Trophoblast cell (in vitro differentiated cells and primary cell): Measurements from ENCODE around the gene KIFC3.
A peak's percentile ranks its signal among the peaks of the same experiment; 100 is the strongest.

Experiments
- DNase-seq, 2 donors: peaks; one replicate each; pipeline ENCODE4 v3.0.0-alpha.2; 2016
- H2AFZ ChIP-seq: 2 replicates; pipeline ENCODE4 v1.6.1; 2013; ENCODE audit warnings: low read length, moderate library complexity, mild to moderate bottlenecking; ENCODE audit not compliant: insufficient read depth, poor library complexity
- H2AK5ac ChIP-seq: 2 replicates; pipeline ENCODE4 v1.6.1; 2013; ENCODE audit warnings: mild to moderate bottlenecking, low read length
- H2BK120ac ChIP-seq: 2 replicates; pipeline ENCODE4 v1.6.1; 2013; ENCODE audit warnings: low read length, mild to moderate bottlenecking, moderate library complexity; ENCODE audit not compliant: insufficient read depth, poor library complexity
- H2BK12ac ChIP-seq: 2 replicates; pipeline ENCODE4 v1.6.1; 2013; ENCODE audit warnings: mild to moderate bottlenecking, low read length, moderate library complexity
- H2BK5ac ChIP-seq: 2 replicates; pipeline ENCODE4 v1.6.1; 2013; ENCODE audit warnings: low read length, low read depth, moderate library complexity, mild to moderate bottlenecking; ENCODE audit not compliant: poor library complexity
- H3K14ac ChIP-seq: 2 replicates; pipeline ENCODE4 v1.6.1; 2013; ENCODE audit warnings: mild to moderate bottlenecking, low read length
- H3K18ac ChIP-seq: 2 replicates; pipeline ENCODE4 v1.6.1; 2013; ENCODE audit warnings: mild to moderate bottlenecking, low read length
- H3K23ac ChIP-seq: 2 replicates; pipeline ENCODE4 v1.6.1; 2013; ENCODE audit warnings: low read length
- H3K27ac ChIP-seq: 2 replicates; pipeline ENCODE4 v1.5.1; 2013; ENCODE audit warnings: low read depth, mild to moderate bottlenecking, inconsistent platforms, low read length, moderate library complexity
- H3K27me3 ChIP-seq: 2 replicates; pipeline ENCODE4 v1.6.1; 2013; ENCODE audit warnings: inconsistent platforms, mild to moderate bottlenecking, low read length, moderate library complexity; ENCODE audit not compliant: insufficient read depth
- H3K36me3 ChIP-seq, 2 experiments: 1 replicate in 1 of 2; 2 replicates in 1 of 2; pipeline ENCODE4 v1.6.1; 2013; ENCODE audit warnings: low read length in 2 of 2, mild to moderate bottlenecking in 2 of 2, moderate library complexity in 1 of 2; ENCODE audit not compliant: insufficient read depth in 2 of 2, control insufficient read depth in 1 of 2
- H3K4ac ChIP-seq: 2 replicates; pipeline ENCODE4 v1.6.1; 2013; ENCODE audit warnings: low read depth, mild to moderate bottlenecking, low read length, moderate library complexity
- H3K4me1 ChIP-seq, 2 experiments: 1 replicate in 1 of 2; 2 replicates in 1 of 2; pipeline ENCODE4 v1.6.1; 2013; ENCODE audit warnings: low read length in 2 of 2, mild to moderate bottlenecking in 2 of 2, moderate library complexity in 1 of 2; ENCODE audit not compliant: insufficient read depth in 2 of 2, control insufficient read depth in 1 of 2
- H3K4me2 ChIP-seq: 2 replicates; pipeline ENCODE4 v1.6.1; 2013; ENCODE audit warnings: inconsistent platforms, mild to moderate bottlenecking, low read length, moderate library complexity
- H3K4me3 ChIP-seq: 2 replicates; pipeline ENCODE4 v1.5.1; 2013; ENCODE audit warnings: mild to moderate bottlenecking, low read depth, low read length, inconsistent platforms
- H3K79me1 ChIP-seq: one replicate; pipeline ENCODE4 v1.6.1; 2013; ENCODE audit warnings: low read length
- H3K79me2 ChIP-seq: 2 replicates; pipeline ENCODE4 v1.6.1; 2013; ENCODE audit warnings: low read length, mild to moderate bottlenecking; ENCODE audit not compliant: control insufficient read depth, insufficient read depth, poor library complexity
- H3K9ac ChIP-seq: 2 replicates; pipeline ENCODE4 v1.6.1; 2013; ENCODE audit warnings: mild to moderate bottlenecking, low read length
- H3K9me3 ChIP-seq: 2 replicates; pipeline ENCODE4 v1.6.1; 2013; ENCODE audit warnings: low read depth, mild to moderate bottlenecking, control low read depth, inconsistent platforms, low read length; ENCODE audit not compliant: insufficient read depth
- H4K12ac ChIP-seq: 2 replicates; pipeline ENCODE4 v1.6.1; 2013; ENCODE audit warnings: low read depth, mild to moderate bottlenecking, low read length, moderate library complexity
- H4K8ac ChIP-seq: 2 replicates; pipeline ENCODE4 v1.6.1; 2013; ENCODE audit warnings: low read depth, mild to moderate bottlenecking, low read length, moderate library complexity
- H4K91ac ChIP-seq: one replicate; pipeline ENCODE4 v1.6.1; 2013; ENCODE audit warnings: low read depth, mild to moderate bottlenecking, low read length, moderate library complexity
- WGBS: extraction: QIAGEN DNeasy Blood & Tissue Kit; methylation state at CpG from one replicate; pipeline ENCODE4 v1.1.7; 2013; ENCODE audit warnings: missing lambda C conversion rate; ENCODE audit not compliant: insufficient read length, insufficient coverage; ENCODE audit errors: extremely low coverage; 5-methylcytosine and 5-hydroxymethylcytosine counted together

KIFC3 gene

GRCh38 chr16:57743886-57744641 is 58.2 kb downstream of the KIFC3 start:
- H2BK12ac ChIP-seq, result no peak overlapping the region
- H3K14ac ChIP-seq, result no peak overlapping the region
- no peak overlapping the region for H2BK120ac ChIP-seq

GRCh38 chr16:57743458-57743857 is 58.8 kb downstream of the KIFC3 start:
- Histone ChIP-seq H3K36me3 (peaks cover 0 to 2% of the 10 kb centered on the region in 2 experiments), H4K12ac (no peak overlapping the region), H3K23ac (no peak overlapping the region), H3K4me3 (no peak overlapping the region), H3K27me3 (no peaks in the 10 kb centered on the region), H2BK120ac (no peak overlapping the region), H3K4me2 (no peak overlapping the region), H3K9me3 (peaks cover 5% of the 10 kb centered on the region), H2AFZ (no peak overlapping the region), H3K4ac (no peak overlapping the region), H3K79me2 (no peaks in the 10 kb centered on the region), H2AK5ac (no peak overlapping the region), H2BK5ac (no peak overlapping the region), H3K14ac (no peak overlapping the region), H3K4me1 (peaks cover 3 to 4% of the 10 kb centered on the region in 2 experiments), H4K8ac (no peak overlapping the region), H2BK12ac (no peak overlapping the region), H3K9ac (no peak overlapping the region), H3K18ac (no peak overlapping the region), H3K27ac (no peak overlapping the region), H3K79me1 (peaks cover 2% of the 10 kb centered on the region), H4K91ac (no peak overlapping the region)
- WGBS, result no CpG with 5 or more reads among the region's 10 CpGs
- no peak for DNase-seq

More at GRCh38 chr16:57743886-57744641, 58.2 kb downstream of the KIFC3 start:
- H3K4me2 ChIP-seq, result no peak overlapping the region
- no peak overlapping the region for H3K23ac ChIP-seq
- no peak overlapping the region for H3K18ac ChIP-seq
- H3K79me1 ChIP-seq, result peaks cover 2% of the 10 kb centered on the region
- no peak overlapping the region for H4K91ac ChIP-seq
- DNase-seq, result no peak
- no peak overlapping the region for H4K12ac ChIP-seq
- H3K9ac ChIP-seq, result no peak overlapping the region
- no peak overlapping the region for H3K4ac ChIP-seq
- H3K4me1 ChIP-seq, result peaks cover 10% of the 10 kb centered on the region in 2 experiments
- H3K4me3 ChIP-seq, result peak overlapping the region; percentile 8
- H2BK5ac ChIP-seq, result no peak overlapping the region
- no peak overlapping the region for H3K27ac ChIP-seq
- H3K36me3 ChIP-seq, result peaks cover 0 to 2% of the 10 kb centered on the region in 2 experiments
- H2AK5ac ChIP-seq, result no peak overlapping the region
- no peak overlapping the region for H4K8ac ChIP-seq
- no peak overlapping the region for H2AFZ ChIP-seq
- H3K9me3 ChIP-seq, result peaks cover 5% of the 10 kb centered on the region
- no peaks in the 10 kb centered on the region for H3K79me2 ChIP-seq
- WGBS, result no CpG with 5 or more reads among the region's 23 CpGs
- H3K27me3 ChIP-seq, result no peaks in the 10 kb centered on the region

- WGBS, result no CpG with 5 or more reads among the region's 4 CpGs
- no peak overlapping the region for H2BK5ac ChIP-seq
- no peak overlapping the region for H3K14ac ChIP-seq
- H3K4me1 ChIP-seq, result no peaks in the 10 kb centered on the region
- H3K9me3 ChIP-seq, result peaks cover 5% of the 10 kb centered on the region
- H2BK12ac ChIP-seq, result no peak overlapping the region
- no peak overlapping the region for H4K12ac ChIP-seq
- H3K4ac ChIP-seq, result no peak overlapping the region
- H3K18ac ChIP-seq, result no peak overlapping the region
- H3K23ac ChIP-seq, result no peak overlapping the region
- H2AFZ ChIP-seq, result no peak overlapping the region
- H3K79me1 ChIP-seq, result no peaks in the 10 kb centered on the region
- no peak overlapping the region for H3K27ac ChIP-seq
- no peak for DNase-seq
- H2BK120ac ChIP-seq, result no peak overlapping the region
- no peaks in the 10 kb centered on the region for H3K79me2 ChIP-seq
- no peak overlapping the region for H3K4me3 ChIP-seq
- H4K8ac ChIP-seq, result no peak overlapping the region
- peaks cover 0 to 2% of the 10 kb centered on the region in 2 experiments for H3K36me3 ChIP-seq
- H3K4me2 ChIP-seq, result no peak overlapping the region
- no peak overlapping the region for H4K91ac ChIP-seq
- no peak overlapping the region for H2AK5ac ChIP-seq
- H3K27me3 ChIP-seq, result no peaks in the 10 kb centered on the region
- H3K9ac ChIP-seq, result peak overlapping the region; percentile 12
Observed at GRCh38 chr16:57742543-57742942, 59.7 kb downstream of the KIFC3 start.

GRCh38 chr16:57741660-57742191 is 60.6 kb downstream of the KIFC3 start:
- DNase-seq, result no peak
- Histone ChIP-seq H2AFZ (no peak overlapping the region), H3K4ac (no peak overlapping the region), H2BK5ac (no peak overlapping the region), H3K79me2 (no peaks in the 10 kb centered on the region), H4K91ac (no peak overlapping the region), H3K79me1 (no peaks in the 10 kb centered on the region), H4K12ac (no peak overlapping the region), H3K4me1 (peaks cover 2 to 3% of the 10 kb centered on the region in 2 experiments), H4K8ac (no peak overlapping the region), H3K18ac (no peak overlapping the region), H2BK120ac (no peak overlapping the region), H3K23ac (no peak overlapping the region), H3K27ac (no peak overlapping the region), H2BK12ac (no peak overlapping the region), H3K4me2 (no peak overlapping the region), H2AK5ac (no peak overlapping the region), H3K27me3 (no peaks in the 10 kb centered on the region), H3K4me3 (no peak overlapping the region), H3K9ac (no peak overlapping the region), H3K36me3 (peaks cover 0 to 2% of the 10 kb centered on the region in 2 experiments), H3K9me3 (peaks cover 5% of the 10 kb centered on the region), H3K14ac (no peak overlapping the region)
- WGBS, result no CpG with 5 or more reads among the region's 16 CpGs
